ENCODE measurements around the gene RNF157. TPM values are rescaled to one million over a fixed set of nuclear protein-coding genes. Genes with fewer than 3 reads are reported as not detected.

RNF157 gene
- total RNA-seq, 1 experiment from 2014 or later: 18.2 TPM

- in situ Hi-C loops (cut with HindIII; ENCODE audit: low pct_unique_long_range_greater_than_20kb, low sequenced_read_pairs): no loop called here
- no peak for DNase-seq (ENCODE audit: low read depth)
These were observed 115.0 kb downstream of the RNF157 start for GRCh38 chr17:76125391-76125675.

DNA sequence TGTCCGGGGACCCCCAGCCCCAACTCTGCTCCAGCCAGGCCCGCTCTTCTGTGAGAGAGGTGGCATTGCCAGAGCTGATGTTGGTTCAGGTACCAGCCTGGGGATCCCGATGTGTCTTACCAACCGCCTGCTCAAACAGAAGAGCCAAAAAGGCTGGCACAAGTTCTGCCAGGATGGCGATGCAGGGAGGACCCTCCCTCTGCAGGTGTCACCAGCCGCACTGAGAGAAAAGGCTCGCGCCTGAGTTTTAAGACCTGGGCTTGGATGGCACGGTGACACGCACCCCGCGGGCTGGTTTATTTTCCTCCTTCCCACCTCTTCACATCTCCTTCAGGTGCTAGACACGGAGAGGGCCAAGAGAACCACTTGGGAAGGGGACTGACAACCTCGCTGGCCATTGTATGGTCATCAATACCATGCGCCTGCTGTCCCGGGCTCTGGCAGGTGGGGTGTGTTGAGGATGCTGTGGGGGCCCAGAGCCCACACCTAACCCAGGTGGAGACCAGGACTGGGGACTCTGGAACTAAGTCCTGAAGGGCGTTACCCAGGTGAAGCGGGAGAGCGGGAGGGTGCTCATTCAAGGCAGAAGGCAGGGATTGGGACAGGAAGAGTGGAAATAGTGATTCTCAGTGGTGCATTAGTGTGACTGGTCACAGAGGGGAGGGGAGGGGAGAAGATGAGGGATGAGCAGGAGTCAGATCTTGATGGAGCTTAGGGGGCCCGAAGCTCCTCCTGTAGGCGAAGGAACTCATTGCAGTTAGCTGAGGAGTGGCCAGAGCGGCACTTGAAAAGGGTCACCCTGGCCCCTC, 115.5 kb downstream of the RNF157 start:
- in situ Hi-C loops (cut with HindIII; ENCODE audit: low pct_unique_long_range_greater_than_20kb, low sequenced_read_pairs): no loop called here
- no peak for DNase-seq (ENCODE audit: low read depth)

DNA sequence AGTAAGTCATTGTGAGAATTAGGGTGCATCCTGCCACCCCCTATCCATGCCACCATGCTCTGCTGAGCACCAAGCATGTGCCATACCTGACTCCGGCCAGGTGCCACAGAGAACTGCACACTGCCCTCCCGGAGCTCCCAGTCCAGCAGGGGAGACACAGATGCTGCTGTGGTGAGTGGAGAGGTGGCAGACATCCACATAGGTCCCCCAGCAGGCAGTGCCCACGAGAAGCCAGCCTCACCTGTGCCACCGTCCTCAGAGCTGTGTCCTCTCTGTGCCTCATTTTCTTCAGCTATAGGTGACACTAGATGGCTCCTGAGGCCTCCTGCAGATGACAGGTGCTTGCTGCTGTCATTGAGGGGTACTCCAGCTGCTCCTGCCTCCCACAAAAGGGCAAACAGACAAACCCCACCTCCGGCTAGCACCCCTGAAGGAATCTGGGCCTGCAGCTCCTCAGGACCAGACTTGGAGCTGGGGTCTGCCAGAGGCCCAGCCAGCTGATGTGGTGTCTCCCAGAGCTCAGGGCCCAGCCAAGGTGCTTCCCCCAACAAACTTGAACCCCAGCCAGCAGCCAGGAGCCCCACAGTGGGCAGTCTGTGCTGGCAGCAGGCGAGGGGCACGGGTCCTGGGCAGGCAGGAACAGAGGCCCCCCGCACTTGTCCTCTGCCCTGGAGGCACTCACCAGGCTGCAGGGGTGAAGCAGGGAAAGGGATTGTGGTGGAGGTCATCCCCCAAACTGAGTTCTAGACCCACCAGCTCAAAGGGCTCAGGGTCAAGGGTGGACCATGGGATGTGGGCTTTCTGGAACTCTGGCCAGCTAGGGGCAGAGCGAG, 116.3 kb downstream of the RNF157 start:
- DNase-seq (ENCODE audit: low read depth): no peak
- in situ Hi-C loops (cut with HindIII; ENCODE audit: low pct_unique_long_range_greater_than_20kb, low sequenced_read_pairs): no loop called here

- in situ Hi-C loops (cut with HindIII; ENCODE audit: low pct_unique_long_range_greater_than_20kb, low sequenced_read_pairs): no loop called here
- no peak for DNase-seq (ENCODE audit: low read depth)
These were observed 117.1 kb downstream of the RNF157 start for GRCh38 chr17:76123191-76123499.

DNA sequence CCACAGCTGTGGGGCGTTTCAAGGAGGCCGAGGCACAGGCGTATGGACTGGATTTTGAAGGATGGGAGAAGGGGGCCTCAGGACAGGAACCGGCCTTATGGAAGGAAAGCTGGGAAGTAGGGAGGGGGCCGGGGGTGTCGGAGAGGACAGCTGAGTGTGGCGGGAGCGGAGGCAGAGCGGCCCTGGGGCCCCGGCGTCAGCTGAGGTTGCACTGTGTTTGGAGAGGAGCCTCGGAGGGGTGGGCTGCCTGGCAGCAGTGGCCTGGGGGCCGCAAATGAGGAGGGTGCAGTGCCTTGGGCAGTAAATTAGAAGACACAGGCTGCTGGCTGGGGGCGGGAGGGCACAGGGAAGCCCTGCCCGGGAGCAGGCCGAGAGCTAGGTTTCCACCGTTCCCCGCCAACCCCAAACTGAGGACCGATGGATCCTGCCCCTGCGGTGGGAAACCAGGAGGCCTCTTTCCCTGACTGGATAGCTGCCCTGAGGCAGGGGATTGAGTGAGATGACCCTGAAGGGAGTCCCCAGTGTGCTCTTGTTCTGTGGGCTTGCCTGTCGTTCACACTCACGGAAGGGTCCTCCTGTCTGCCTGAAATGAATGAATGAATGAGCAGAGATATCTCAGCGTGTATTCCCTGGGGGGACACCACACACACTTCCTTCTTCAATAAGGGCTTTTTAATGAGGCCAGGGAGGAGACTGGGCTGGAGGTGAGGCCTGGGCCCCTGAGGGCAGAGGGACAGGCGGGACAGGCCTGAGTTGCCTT, 117.7 kb downstream of the RNF157 start:
- no peak for DNase-seq (ENCODE audit: low read depth)
- in situ Hi-C loops (cut with HindIII; ENCODE audit: low pct_unique_long_range_greater_than_20kb, low sequenced_read_pairs): no loop called here

GRCh38 chr17:76121932-76122430, 118.3 kb downstream of the RNF157 start:
- DNase-seq (ENCODE audit: low read depth): no peak
- in situ Hi-C loops (cut with HindIII; ENCODE audit: low pct_unique_long_range_greater_than_20kb, low sequenced_read_pairs): no loop called here

DNA sequence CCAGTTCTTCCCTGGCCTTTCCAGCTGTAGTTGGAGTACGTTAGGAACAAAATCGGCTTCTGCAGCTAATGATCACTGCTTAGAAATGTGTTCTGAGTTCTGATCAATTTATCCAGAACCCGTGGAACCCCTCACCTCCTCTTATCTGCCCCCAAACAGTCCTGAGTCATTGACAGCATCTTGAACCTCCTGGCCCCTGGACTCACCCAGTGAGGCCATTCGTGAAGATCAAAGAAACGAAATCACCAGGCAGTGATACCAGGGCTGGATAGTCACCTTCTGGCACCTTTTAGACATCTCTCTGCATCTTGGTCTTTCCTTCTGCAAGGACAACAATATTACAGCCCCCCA, 119.7 kb downstream of the RNF157 start:
- no peak for DNase-seq (ENCODE audit: low read depth)
- in situ Hi-C loops (cut with HindIII; ENCODE audit: low pct_unique_long_range_greater_than_20kb, low sequenced_read_pairs): no loop called here

- in situ Hi-C loops (cut with HindIII; ENCODE audit: low pct_unique_long_range_greater_than_20kb, low sequenced_read_pairs): no loop called here
- no peak for DNase-seq (ENCODE audit: low read depth)
These were observed 120.6 kb downstream of the RNF157 start for GRCh38 chr17:76119409-76120371.

GRCh38 chr17:76115138-76115754, 125.0 kb downstream of the RNF157 start:
- no peak for DNase-seq (ENCODE audit: low read depth)
- in situ Hi-C loops (cut with HindIII; ENCODE audit: low pct_unique_long_range_greater_than_20kb, low sequenced_read_pairs): no loop called here

DNA sequence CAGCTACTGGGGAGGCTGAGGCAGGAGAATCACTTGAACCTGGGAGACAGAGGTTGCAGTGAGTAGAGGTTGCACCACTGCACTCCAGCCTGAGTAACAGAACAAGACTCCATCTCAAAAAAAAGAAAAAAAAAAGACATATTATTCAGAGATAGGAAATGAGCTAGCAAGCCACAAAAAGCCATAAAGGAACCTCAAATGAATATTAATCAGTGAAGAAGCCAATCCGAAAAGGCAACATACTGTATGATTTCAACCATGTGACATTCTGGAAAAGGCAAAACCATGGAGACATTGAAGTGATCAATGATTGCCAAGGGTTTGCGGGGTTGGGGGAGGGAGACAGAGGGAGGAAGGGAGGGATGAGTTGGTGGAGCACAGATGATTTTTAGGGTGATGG, 128.3 kb downstream of the RNF157 start:
- no peak for DNase-seq (ENCODE audit: low read depth)
- in situ Hi-C loops (cut with HindIII; ENCODE audit: low pct_unique_long_range_greater_than_20kb, low sequenced_read_pairs): no loop called here

DNA sequence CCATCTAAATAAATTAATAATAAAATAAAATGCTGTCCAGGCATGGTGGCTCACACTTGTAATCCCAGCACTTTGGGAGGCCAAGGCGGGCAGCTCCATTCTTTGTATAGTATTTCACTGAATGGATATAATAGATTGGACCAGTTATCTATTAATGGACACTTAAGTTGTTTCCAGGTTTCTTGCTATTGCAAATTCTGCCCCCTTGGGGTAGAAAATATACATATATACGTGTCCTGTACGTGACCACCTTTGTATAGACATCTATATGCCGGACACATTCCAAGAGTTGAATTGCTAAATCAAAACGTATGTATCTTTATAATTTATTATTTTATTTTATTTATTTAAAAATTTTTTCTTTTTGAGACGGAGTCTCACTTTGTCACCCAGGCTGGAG, 132.8 kb downstream of the RNF157 start:
- in situ Hi-C loops (cut with HindIII; ENCODE audit: low pct_unique_long_range_greater_than_20kb, low sequenced_read_pairs): no loop called here
- DNase-seq (ENCODE audit: low read depth): no peak

DNA sequence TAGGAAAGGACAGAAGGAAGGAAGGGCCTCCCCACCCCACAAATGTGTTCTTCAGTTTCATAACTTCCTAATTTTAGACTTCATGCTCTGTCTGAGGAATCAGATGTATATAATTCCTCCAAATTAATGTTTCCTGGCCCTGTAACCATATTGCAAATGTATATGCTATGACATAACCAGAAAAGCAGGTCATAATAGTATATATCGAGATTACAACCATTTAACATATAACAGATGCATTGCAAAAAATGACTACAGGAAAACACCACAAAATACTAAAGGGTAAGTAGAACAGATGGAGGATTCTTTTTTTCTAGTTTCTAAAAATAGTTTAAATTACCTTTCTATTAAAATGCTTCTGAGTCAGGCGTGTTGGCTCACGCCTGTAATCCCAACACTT, 133.6 kb downstream of the RNF157 start:
- DNase-seq (ENCODE audit: low read depth): no peak
- in situ Hi-C loops (cut with HindIII; ENCODE audit: low pct_unique_long_range_greater_than_20kb, low sequenced_read_pairs): no loop called here

DNA sequence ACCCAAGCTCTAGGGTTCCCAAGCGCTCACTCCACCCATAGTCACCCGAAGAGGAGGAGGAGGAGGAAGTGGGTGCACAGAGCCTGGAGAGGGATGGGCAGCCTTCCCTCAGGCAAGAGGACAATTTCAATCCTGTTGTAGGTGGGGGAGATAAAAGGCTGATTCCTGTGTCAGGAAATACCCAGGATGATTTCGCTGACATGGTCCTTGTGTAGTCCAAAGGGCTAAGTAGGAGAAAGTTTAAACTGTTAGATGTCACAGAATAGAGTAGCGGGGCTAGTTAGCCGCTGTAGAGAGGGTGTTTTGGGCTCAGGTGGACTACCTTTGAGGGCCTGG, 135.4 kb downstream of the RNF157 start:
- in situ Hi-C loops (cut with HindIII; ENCODE audit: low pct_unique_long_range_greater_than_20kb, low sequenced_read_pairs): no loop called here
- DNase-seq (ENCODE audit: low read depth): no peak

DNA sequence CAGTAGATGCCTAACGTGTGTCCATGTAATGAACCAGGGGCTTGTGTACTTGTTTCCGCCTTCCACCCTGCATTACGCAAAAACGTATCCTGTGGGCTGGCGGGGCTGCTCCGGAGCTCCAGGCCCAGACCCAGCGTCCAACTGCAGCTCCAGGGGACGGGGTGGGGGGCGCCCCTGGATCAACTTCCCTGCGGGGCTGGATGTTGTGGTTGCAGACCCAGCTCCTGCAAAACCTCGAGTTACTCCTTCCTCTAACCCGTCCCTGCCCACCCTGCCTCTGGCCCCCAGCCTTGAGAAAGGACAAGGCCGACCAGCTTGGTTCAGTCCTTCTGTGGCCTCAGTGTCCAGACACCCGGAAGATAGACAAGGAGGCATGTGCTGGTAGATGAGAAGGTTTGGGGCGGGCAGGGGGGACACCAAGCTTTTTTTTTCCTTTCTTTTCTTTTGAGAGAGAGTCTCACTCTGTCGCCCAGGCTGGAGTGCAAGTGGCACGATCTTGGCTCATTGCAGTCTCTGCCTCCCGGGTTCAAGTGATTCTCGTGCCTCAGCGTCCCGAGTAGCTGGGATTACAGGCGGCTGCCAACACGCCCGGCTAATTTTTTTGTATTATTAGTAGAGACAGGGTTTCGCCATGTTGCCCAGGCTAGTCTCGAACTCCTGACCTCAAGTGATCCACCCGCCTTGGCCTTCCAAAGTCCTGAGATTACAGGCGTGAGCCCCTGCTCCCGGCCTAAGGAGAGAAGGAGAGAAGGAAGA, 136.0 kb downstream of the RNF157 start:
- no peak for DNase-seq (ENCODE audit: low read depth)
- in situ Hi-C loops (cut with HindIII; ENCODE audit: low pct_unique_long_range_greater_than_20kb, low sequenced_read_pairs): no loop called here

- in situ Hi-C loops (cut with HindIII; ENCODE audit: low pct_unique_long_range_greater_than_20kb, low sequenced_read_pairs): no loop called here
These were observed 136.8 kb downstream of the RNF157 start, which contains the start of gene EXOC7 for GRCh38 chr17:76103274-76104139. EXOC7 (minus strand) TSS chr17:76103787; CDS start chr17:76103692, 95 bp downstream.

DNA sequence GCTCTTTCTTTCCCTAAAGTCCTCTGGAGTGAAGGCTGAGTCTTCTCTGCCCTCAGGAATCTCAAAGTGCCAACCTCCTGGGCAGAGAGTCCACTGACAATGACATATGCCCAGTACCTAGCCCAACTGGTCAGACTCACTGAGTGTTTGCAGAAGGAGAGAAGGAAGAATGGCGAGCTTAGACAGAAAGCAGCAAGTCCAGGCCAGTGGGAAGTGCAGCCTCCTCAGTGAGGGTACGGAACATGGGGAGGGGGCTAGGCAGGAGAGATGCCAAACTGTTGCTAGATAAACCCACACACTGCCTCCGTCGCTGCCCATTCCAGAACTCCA, 137.4 kb downstream of the RNF157 start:
- no peak for DNase-seq (ENCODE audit: low read depth)
- in situ Hi-C loops (cut with HindIII; ENCODE audit: low pct_unique_long_range_greater_than_20kb, low sequenced_read_pairs): no loop called here

More at GRCh38 chr17:76103274-76104139, 136.8 kb downstream of the RNF157 start, which contains the start of gene EXOC7:
- peak; percentile 87 for DNase-seq (ENCODE audit: low read depth)
